ENCODE data around the gene HOXC9. TPM values are rescaled to one million over a fixed set of nuclear protein-coding genes. Genes with fewer than 3 reads are reported as not detected.

Gene HOXC9
- total and polyA plus RNA-seq, 2 of the 4 experiments (the other 2 are of a cell fraction): 0.26 TPM; not detected in 1

- H2AK5ac ChIP-seq (ENCODE audit: low read depth, low read length): no peak overlapping the region
- no peak overlapping the region for H2BK5ac ChIP-seq (ENCODE audit: low read depth, low read length, poor library complexity, severe bottlenecking)
- H3K56ac ChIP-seq (ENCODE audit: extremely low read depth, insufficient read depth, low read length): no peak overlapping the region
- H4K5ac ChIP-seq (ENCODE audit: low read depth, low read length): no peak overlapping the region
- no peak overlapping the region for H3K4me2 ChIP-seq (ENCODE audit: low read depth, low read length)
- no peak overlapping the region for H3K18ac ChIP-seq (ENCODE audit: low read depth, low read length)
- peaks cover 7% of the 10 kb centered on the region for H3K9me3 ChIP-seq (ENCODE audit: control insufficient read depth, insufficient read depth, low read length)
- WGBS, 2 experiments (ENCODE audit: extremely low coverage in 2 of 2, insufficient read length in 1 of 2): no CpG with 5 or more reads among the region's 7 CpGs
- H3K79me1 ChIP-seq (ENCODE audit: low read depth in 1 of 2, low read length in 2 of 2): no peaks in the 10 kb centered on the region
- no peak overlapping the region for H3K27ac ChIP-seq (ENCODE audit: insufficient read depth, low read length)
- H4K91ac ChIP-seq (ENCODE audit: insufficient read depth, low read depth, low read length): no peak overlapping the region
- H3K14ac ChIP-seq (replicated peaks; ENCODE audit: low read depth, low read length): no peak overlapping the region
- H4K20me1 ChIP-seq (ENCODE audit: insufficient read depth, low read length): no peaks in the 10 kb centered on the region
- in situ Hi-C loops (cut with MboI; ENCODE audit: low sequenced_read_pairs) (no loop called here), dilution Hi-C loops (cut with HindIII; ENCODE audit: low sequenced_read_pairs, unreplicated experiment) (no loop called here), intact Hi-C loops (cut with micrococcal nuclease) (no loop called here)
- H2AFZ ChIP-seq (replicated peaks; ENCODE audit: low read length, poor library complexity): no peak overlapping the region
- H3K36me3 ChIP-seq (ENCODE audit: control insufficient read depth, insufficient read depth, low read length): no peaks in the 10 kb centered on the region
- CTCF ChIA-PET: no interaction called here
- DNase-seq (no peak), ATAC-seq (ENCODE audit: low read depth) (no peak)
- H2BK20ac ChIP-seq (ENCODE audit: low read depth, low read length): no peak overlapping the region
- no peak overlapping the region for H4K8ac ChIP-seq (ENCODE audit: low read depth in 2 of 2, low read length in 2 of 2)
- no peak for TF ChIP-seq MAFK (IDR thresholded peaks at IDR 0.05; ENCODE audit: low read depth, low read length)
- H2BK120ac ChIP-seq (ENCODE audit: low read depth, low read length): no peak overlapping the region
- peaks cover 93% of the 10 kb centered on the region for H3K27me3 ChIP-seq (ENCODE audit: control insufficient read depth, insufficient read depth, low read length)
- H3K9ac ChIP-seq (ENCODE audit: low read depth, low read length): no peak overlapping the region
- H3K23ac ChIP-seq (ENCODE audit: low read depth, low read length): no peak overlapping the region
- H3K4me1 ChIP-seq (ENCODE audit: control insufficient read depth, insufficient read depth, low read length): no peaks in the 10 kb centered on the region
- no peak overlapping the region for H2BK15ac ChIP-seq (ENCODE audit: low read depth, low read length)
- H3K4me3 ChIP-seq (ENCODE audit: insufficient read depth, low read depth, low read length): no peak overlapping the region
- H3K4ac ChIP-seq (ENCODE audit: low read depth, low read length): no peak overlapping the region
- H2AK9ac ChIP-seq (replicated peaks; ENCODE audit: low read depth, low read length, poor library complexity): no peak overlapping the region
- no peaks in the 10 kb centered on the region for H3K9me1 ChIP-seq (ENCODE audit: insufficient read depth, low read length)
- BruUV-seq (replicated peaks): no TSS peak
- POLR2A ChIA-PET (ENCODE audit: unreplicated experiment): no interaction called here
These were observed 37.0 kb upstream of the HOXC9 start for GRCh38 chr12:53963005-53963404.
